ENCODE results near the gene ZCCHC18.

ZCCHC18 gene

GRCh38 chrX:104134583-104135261 is 22.4 kb downstream of the ZCCHC18 start:
- Histone ChIP-seq H3K4me3 (ENCODE audit: low read length in 2 of 2) (no peak overlapping the region), H3K9ac (ENCODE audit: low read length in 2 of 2) (no peak overlapping the region), H3K4me1 (ENCODE audit: control insufficient read depth, insufficient read depth, low read length) (no peaks in the 10 kb centered on the region), H3K27me3 (ENCODE audit: control insufficient read depth in 1 of 2, insufficient read depth in 2 of 2, low read length in 2 of 2) (peaks cover 0 to 22% of the 10 kb centered on the region in 2 donors), H3K36me3 (ENCODE audit: control insufficient read depth in 2 of 2, insufficient read depth in 2 of 2, low read length in 2 of 2) (peaks cover 0 to 6% of the 10 kb centered on the region in 2 donors), H3K9me3 (ENCODE audit: control insufficient read depth in 2 of 2, low read length in 2 of 2) (no peaks in the 10 kb centered on the region), H3K27ac (ENCODE audit: low read length) (no peak overlapping the region)

GRCh38 chrX:104135677-104136076 is 23.4 kb downstream of the ZCCHC18 start:
- Histone ChIP-seq H3K9me3 (ENCODE audit: control insufficient read depth in 2 of 2, low read length in 2 of 2) (no peaks in the 10 kb centered on the region), H3K9ac (ENCODE audit: low read length in 2 of 2) (no peak overlapping the region), H3K4me3 (ENCODE audit: low read length in 2 of 2) (no peak overlapping the region), H3K27ac (ENCODE audit: low read length) (no peak overlapping the region), H3K27me3 (ENCODE audit: control insufficient read depth in 1 of 2, insufficient read depth in 2 of 2, low read length in 2 of 2) (peaks cover 0 to 21% of the 10 kb centered on the region in 2 donors), H3K4me1 (ENCODE audit: control insufficient read depth, insufficient read depth, low read length) (no peaks in the 10 kb centered on the region), H3K36me3 (ENCODE audit: control insufficient read depth in 2 of 2, insufficient read depth in 2 of 2, low read length in 2 of 2) (no peaks in the 10 kb centered on the region)

DNA sequence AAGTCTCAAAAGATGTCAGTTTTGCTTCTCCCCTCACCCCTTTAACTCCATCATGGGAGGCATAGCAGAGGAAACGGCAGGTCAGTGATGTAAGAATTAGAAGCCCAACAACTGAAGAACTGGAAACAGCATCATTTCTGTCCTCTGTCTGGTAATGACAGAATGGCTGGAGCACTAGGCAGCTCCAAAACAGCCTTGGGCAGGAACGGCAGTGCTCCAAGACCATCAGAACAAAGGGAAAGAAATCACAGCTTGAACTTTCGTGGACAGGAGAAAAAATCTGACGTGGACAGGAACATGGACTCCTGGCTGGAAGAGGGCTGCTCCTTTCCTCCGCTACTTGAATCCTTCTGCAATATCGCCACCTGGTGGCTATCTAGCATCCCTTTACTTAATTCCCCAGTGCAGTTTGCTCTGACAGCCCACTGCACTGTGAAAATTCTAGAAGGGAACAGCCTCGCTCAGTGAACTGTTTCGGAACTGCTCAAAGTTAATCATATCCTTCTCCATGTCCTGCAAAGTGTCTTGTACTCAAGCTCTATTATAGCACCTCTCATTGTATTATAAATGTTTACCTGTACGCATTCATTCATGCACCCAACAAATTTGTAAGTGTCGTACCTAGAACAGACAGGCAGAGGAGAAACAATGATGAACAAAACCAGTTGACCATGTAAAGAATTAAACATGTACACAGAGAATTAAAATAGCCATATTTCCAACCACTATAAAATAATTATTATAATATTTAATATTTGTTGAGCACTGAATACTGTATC is 24.1 kb downstream of the ZCCHC18 start:
- H3K4me3 ChIP-seq (ENCODE audit: low read length in 2 of 2) = peak overlapping the region; percentile 76 to 78
- no peaks in the 10 kb centered on the region for H3K9me3 ChIP-seq (ENCODE audit: control insufficient read depth in 2 of 2, low read length in 2 of 2)
- peaks cover 0 to 19% of the 10 kb centered on the region in 2 donors for H3K27me3 ChIP-seq (ENCODE audit: control insufficient read depth in 1 of 2, insufficient read depth in 2 of 2, low read length in 2 of 2)
- H3K9ac ChIP-seq (ENCODE audit: low read length in 2 of 2) = peak overlapping the region; percentile 72 to 79
- peak overlapping the region; percentile 80 for H3K27ac ChIP-seq (ENCODE audit: low read length)
- H3K36me3 ChIP-seq (ENCODE audit: control insufficient read depth in 2 of 2, insufficient read depth in 2 of 2, low read length in 2 of 2) = no peaks in the 10 kb centered on the region
- H3K4me1 ChIP-seq (ENCODE audit: control insufficient read depth, insufficient read depth, low read length) = no peaks in the 10 kb centered on the region

DNA sequence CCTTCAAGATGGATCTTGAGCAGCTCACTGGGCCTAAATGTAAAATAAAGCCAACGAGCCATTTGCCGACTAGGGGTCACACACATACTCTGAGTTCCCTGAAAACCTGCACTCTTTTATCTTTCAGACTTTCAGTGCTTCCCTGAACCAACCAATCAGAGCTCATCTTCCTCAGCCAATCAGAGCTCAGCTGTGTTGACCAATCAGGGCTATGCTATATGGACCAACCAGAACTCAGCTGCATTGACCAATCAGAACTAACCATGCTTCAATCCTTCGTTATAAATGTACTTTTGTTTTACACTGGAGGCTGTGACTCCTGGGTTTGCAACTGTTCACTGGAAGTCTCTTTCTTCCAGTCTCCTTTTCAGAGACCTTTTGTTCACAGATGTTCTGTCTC is 25.2 kb downstream of the ZCCHC18 start:
- peaks cover 0 to 19% of the 10 kb centered on the region in 2 donors for H3K27me3 ChIP-seq (ENCODE audit: control insufficient read depth in 1 of 2, insufficient read depth in 2 of 2, low read length in 2 of 2)
- no peak overlapping the region for H3K4me3 ChIP-seq (ENCODE audit: low read length in 2 of 2)
- H3K36me3 ChIP-seq (ENCODE audit: control insufficient read depth in 2 of 2, insufficient read depth in 2 of 2, low read length in 2 of 2) = no peaks in the 10 kb centered on the region
- H3K27ac ChIP-seq (ENCODE audit: low read length) = no peak overlapping the region
- no peak overlapping the region for H3K9ac ChIP-seq (ENCODE audit: low read length in 2 of 2)
- H3K9me3 ChIP-seq (ENCODE audit: control insufficient read depth in 2 of 2, low read length in 2 of 2) = no peaks in the 10 kb centered on the region
- no peaks in the 10 kb centered on the region for H3K4me1 ChIP-seq (ENCODE audit: control insufficient read depth, insufficient read depth, low read length)

DNA sequence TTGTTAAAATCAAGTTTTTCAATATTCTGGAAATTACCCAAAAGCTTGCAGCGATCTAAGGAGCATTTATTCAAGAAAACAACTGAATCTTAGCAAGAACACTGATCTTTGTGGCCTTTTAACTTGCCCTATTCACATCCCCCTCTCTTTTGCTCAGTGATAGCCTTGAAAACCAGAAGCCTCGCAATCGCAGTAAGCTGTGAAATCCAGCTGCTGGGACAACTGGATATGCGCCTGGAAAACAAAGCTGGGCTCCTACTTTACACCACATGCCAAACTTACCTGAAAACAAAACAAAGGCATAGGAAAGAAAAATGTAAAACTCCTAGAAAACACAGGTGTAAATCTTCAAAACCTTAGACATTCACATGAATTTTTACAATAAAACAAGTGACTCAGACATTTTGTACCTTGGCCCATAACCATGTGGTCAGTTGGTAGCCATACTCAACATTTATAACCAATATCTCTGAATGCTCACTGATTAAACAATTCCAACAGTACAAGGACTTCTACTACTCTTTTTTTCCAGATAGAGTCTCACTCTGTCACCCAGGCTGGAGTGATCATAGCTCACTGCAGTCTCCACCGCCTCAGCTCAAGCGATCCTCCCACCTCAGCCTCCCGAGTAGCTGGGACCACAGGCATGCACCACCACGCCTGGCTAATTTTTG is 28.9 kb downstream of the ZCCHC18 start:
- Histone ChIP-seq H3K27ac (ENCODE audit: low read length) (no peak overlapping the region), H3K4me3 (ENCODE audit: low read length in 2 of 2) (no peak overlapping the region), H3K4me1 (ENCODE audit: control insufficient read depth, insufficient read depth, low read length) (no peaks in the 10 kb centered on the region), H3K9me3 (ENCODE audit: control insufficient read depth in 2 of 2, low read length in 2 of 2) (no peaks in the 10 kb centered on the region), H3K27me3 (ENCODE audit: control insufficient read depth in 1 of 2, insufficient read depth in 2 of 2, low read length in 2 of 2) (peaks cover 0 to 6% of the 10 kb centered on the region in 2 donors), H3K36me3 (ENCODE audit: control insufficient read depth in 2 of 2, insufficient read depth in 2 of 2, low read length in 2 of 2) (no peaks in the 10 kb centered on the region), H3K9ac (ENCODE audit: low read length in 2 of 2) (no peak overlapping the region)

DNA sequence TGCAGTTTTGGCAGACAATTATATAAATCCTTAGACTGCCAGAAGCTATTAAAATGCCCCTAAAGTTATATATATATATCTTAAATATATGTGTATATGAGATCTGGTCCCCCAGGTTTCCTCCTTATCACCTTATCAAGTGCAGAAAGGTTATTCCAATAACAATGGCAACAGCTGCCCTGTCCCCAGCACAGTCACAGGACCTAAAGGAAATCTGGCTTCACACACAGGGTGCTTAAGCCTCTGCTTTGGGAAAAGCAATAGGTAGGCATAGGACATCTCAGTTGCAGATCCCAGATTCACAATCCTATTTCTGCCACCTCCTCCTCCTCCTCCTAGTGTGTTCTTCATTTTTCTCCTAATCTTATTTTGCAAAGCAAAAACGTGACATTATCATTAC is 38.7 kb downstream of the ZCCHC18 start:
- H3K4me3 ChIP-seq (ENCODE audit: low read length in 2 of 2) = no peak overlapping the region
- no peak overlapping the region for H3K9ac ChIP-seq (ENCODE audit: low read length in 2 of 2)
- no peaks in the 10 kb centered on the region for H3K9me3 ChIP-seq (ENCODE audit: control insufficient read depth in 2 of 2, low read length in 2 of 2)
- peaks cover 3% of the 10 kb centered on the region for H3K4me1 ChIP-seq (ENCODE audit: control insufficient read depth, insufficient read depth, low read length)
- no peaks in the 10 kb centered on the region for H3K27me3 ChIP-seq (ENCODE audit: control insufficient read depth in 1 of 2, insufficient read depth in 2 of 2, low read length in 2 of 2)
- no peak overlapping the region for H3K27ac ChIP-seq (ENCODE audit: low read length)
- no peaks in the 10 kb centered on the region for H3K36me3 ChIP-seq (ENCODE audit: control insufficient read depth in 2 of 2, insufficient read depth in 2 of 2, low read length in 2 of 2)

DNA sequence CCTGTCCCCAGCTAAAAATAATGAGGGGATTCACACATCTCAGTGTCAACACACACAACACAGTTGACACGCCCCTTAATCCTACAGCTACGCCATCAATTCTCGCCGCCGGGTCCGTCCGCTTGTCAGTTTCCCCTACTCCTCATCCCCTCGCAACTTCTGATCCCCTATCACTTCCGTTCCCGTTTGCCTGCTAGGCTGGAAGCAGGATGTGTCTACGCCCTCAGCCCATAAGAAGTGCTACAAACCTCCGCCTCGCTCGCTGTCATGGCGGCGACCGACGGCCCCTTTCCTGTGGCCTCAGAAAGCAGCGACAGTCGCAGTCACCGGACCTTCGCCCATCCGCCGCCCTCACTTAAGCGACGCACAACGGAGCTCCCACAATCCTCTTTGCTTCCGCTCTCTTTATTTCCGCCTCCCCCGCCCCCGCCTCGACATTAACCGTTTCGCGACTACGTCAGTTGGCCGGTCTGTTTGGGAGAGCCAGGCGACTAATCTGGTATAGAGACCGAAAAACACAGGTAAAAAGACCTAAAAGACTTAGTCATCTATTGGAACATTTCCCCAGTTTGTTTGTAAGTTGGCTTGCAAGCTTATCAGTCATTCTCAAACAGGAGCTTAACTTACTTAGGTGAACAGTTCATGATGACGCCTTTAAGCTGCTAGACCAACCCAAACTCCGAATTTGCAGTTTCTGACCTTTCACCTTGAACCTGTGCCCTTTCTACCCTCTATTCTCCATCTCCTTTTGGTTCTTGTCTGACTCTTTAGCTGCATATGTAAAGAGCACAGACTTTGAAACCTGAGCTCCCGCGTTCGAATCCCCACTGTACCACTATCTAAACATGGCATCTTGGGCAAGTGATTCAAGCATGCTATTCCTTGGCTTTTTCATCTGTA is 44.6 kb downstream of the ZCCHC18 start, which contains the start of gene SLC25A53:
Gene SLC25A53 (minus strand): TSS at position 380 of the 900 bp plus-strand sequence. CDS start 51,752 bp downstream, outside the sequence.
- H3K9me3 ChIP-seq (ENCODE audit: control insufficient read depth in 2 of 2, low read length in 2 of 2) = no peaks in the 10 kb centered on the region
- peak within 1 kb of the TSS; percentile 77 to 86 for H3K9ac ChIP-seq (ENCODE audit: low read length in 2 of 2)
- H3K4me3 ChIP-seq (ENCODE audit: low read length in 2 of 2) = peak within 1 kb of the TSS; percentile 86 to 92
- H3K27ac ChIP-seq (ENCODE audit: low read length) = peak within 1 kb of the TSS; percentile 82
- no peaks in the 10 kb centered on the region for H3K36me3 ChIP-seq (ENCODE audit: control insufficient read depth in 2 of 2, insufficient read depth in 2 of 2, low read length in 2 of 2)
- peaks cover 7% of the 10 kb centered on the region for H3K4me1 ChIP-seq (ENCODE audit: control insufficient read depth, insufficient read depth, low read length)
- peaks cover 0 to 7% of the 10 kb centered on the region in 2 donors for H3K27me3 ChIP-seq (ENCODE audit: control insufficient read depth in 1 of 2, insufficient read depth in 2 of 2, low read length in 2 of 2)

All from stomach smooth muscle (tissue), 2 donors.